ENCODE results near the gene NHSL2.
A peak's percentile ranks its signal among the peaks of the same experiment; 100 is the strongest.

Gene NHSL2

GRCh38 chrX:72129661-72130060 is 219.0 kb downstream of the NHSL2 start:
- no peak overlapping the region for H3K4me3 ChIP-seq (ENCODE audit: low read length)
- no peaks in the 10 kb centered on the region for H3K36me3 ChIP-seq (ENCODE audit: insufficient read depth, low read depth, low read length)
- peaks cover 7% of the 10 kb centered on the region for H3K4me1 ChIP-seq (ENCODE audit: insufficient read depth, low read length)
- H3K27me3 ChIP-seq (ENCODE audit: insufficient read depth, low read length), result peaks cover 66% of the 10 kb centered on the region
- no peak overlapping the region for H3K27ac ChIP-seq (ENCODE audit: low read length)
- H3K9ac ChIP-seq (ENCODE audit: low read depth, low read length), result no peak overlapping the region
- H3K9me3 ChIP-seq (ENCODE audit: insufficient read depth, low read depth, low read length), result no peaks in the 10 kb centered on the region

GRCh38 chrX:72130156-72130761 is 219.6 kb downstream of the NHSL2 start:
- H3K27ac ChIP-seq (ENCODE audit: low read length), result no peak overlapping the region
- peak overlapping the region; percentile 63; the same call in 1 of the 2 replicates for H3K4me3 ChIP-seq (ENCODE audit: low read length)
- no peak overlapping the region for H3K9ac ChIP-seq (ENCODE audit: low read depth, low read length)
- no peaks in the 10 kb centered on the region for H3K36me3 ChIP-seq (ENCODE audit: insufficient read depth, low read depth, low read length)
- H3K4me1 ChIP-seq (ENCODE audit: insufficient read depth, low read length), result peaks cover 7% of the 10 kb centered on the region
- H3K9me3 ChIP-seq (ENCODE audit: insufficient read depth, low read depth, low read length), result no peaks in the 10 kb centered on the region
- H3K27me3 ChIP-seq (ENCODE audit: insufficient read depth, low read length), result peaks cover 66% of the 10 kb centered on the region

GRCh38 chrX:72130762-72131250 is 220.2 kb downstream of the NHSL2 start:
- Histone ChIP-seq H3K9me3 (ENCODE audit: insufficient read depth, low read depth, low read length) (no peaks in the 10 kb centered on the region), H3K36me3 (ENCODE audit: insufficient read depth, low read depth, low read length) (no peaks in the 10 kb centered on the region), H3K4me1 (ENCODE audit: insufficient read depth, low read length) (peaks cover 7% of the 10 kb centered on the region), H3K27me3 (ENCODE audit: insufficient read depth, low read length) (peaks cover 66% of the 10 kb centered on the region), H3K9ac (ENCODE audit: low read depth, low read length) (no peak overlapping the region), H3K27ac (ENCODE audit: low read length) (no peak overlapping the region), H3K4me3 (ENCODE audit: low read length) (peak overlapping the region; percentile 63; the same call in 1 of the 2 replicates)

GRCh38 chrX:72131317-72132294 is 221.0 kb downstream of the NHSL2 start, which contains the start of gene RTL5:
Gene RTL5, minus strand, starts transcription at chrX:72131915.
- Histone ChIP-seq H3K9ac (ENCODE audit: low read depth, low read length) (no peak within 1 kb of the TSS), H3K27me3 (ENCODE audit: insufficient read depth, low read length) (peaks cover 66% of the 10 kb centered on the region), H3K9me3 (ENCODE audit: insufficient read depth, low read depth, low read length) (no peaks in the 10 kb centered on the region), H3K36me3 (ENCODE audit: insufficient read depth, low read depth, low read length) (no peaks in the 10 kb centered on the region), H3K4me3 (ENCODE audit: low read length) (peak within 1 kb of the TSS; percentile 63), H3K4me1 (ENCODE audit: insufficient read depth, low read length) (peaks cover 7% of the 10 kb centered on the region), H3K27ac (ENCODE audit: low read length) (no peak within 1 kb of the TSS)

- Histone ChIP-seq H3K4me1 (ENCODE audit: insufficient read depth, low read length) (peaks cover 4% of the 10 kb centered on the region; the same call in 1 of the 2 replicates), H3K4me3 (ENCODE audit: low read length) (peak overlapping the region; percentile 55; the same call in 1 of the 2 replicates), H3K27me3 (ENCODE audit: insufficient read depth, low read length) (peaks cover 59% of the 10 kb centered on the region), H3K9me3 (ENCODE audit: insufficient read depth, low read depth, low read length) (no peaks in the 10 kb centered on the region), H3K27ac (ENCODE audit: low read length) (no peak overlapping the region), H3K36me3 (ENCODE audit: insufficient read depth, low read depth, low read length) (no peaks in the 10 kb centered on the region), H3K9ac (ENCODE audit: low read depth, low read length) (no peak overlapping the region)
Observed at GRCh38 chrX:72132456-72132855, 221.8 kb downstream of the NHSL2 start.

- Histone ChIP-seq H3K27me3 (ENCODE audit: insufficient read depth, low read length) (peaks cover 45% of the 10 kb centered on the region), H3K9ac (ENCODE audit: low read depth, low read length) (no peak overlapping the region), H3K4me1 (ENCODE audit: insufficient read depth, low read length) (peaks cover 4% of the 10 kb centered on the region; the same call in 1 of the 2 replicates), H3K9me3 (ENCODE audit: insufficient read depth, low read depth, low read length) (no peaks in the 10 kb centered on the region), H3K36me3 (ENCODE audit: insufficient read depth, low read depth, low read length) (peaks cover 5% of the 10 kb centered on the region; the same call in 1 of the 2 replicates), H3K27ac (ENCODE audit: low read length) (no peak overlapping the region), H3K4me3 (ENCODE audit: low read length) (no peak overlapping the region)
Observed at GRCh38 chrX:72133851-72134546, 223.4 kb downstream of the NHSL2 start.

GRCh38 chrX:72137846-72138495 is 227.3 kb downstream of the NHSL2 start:
- Histone ChIP-seq H3K4me1 (ENCODE audit: insufficient read depth, low read length) (no peaks in the 10 kb centered on the region), H3K27ac (ENCODE audit: low read length) (no peak overlapping the region), H3K4me3 (ENCODE audit: low read length) (no peak overlapping the region), H3K36me3 (ENCODE audit: insufficient read depth, low read depth, low read length) (peaks cover 16% of the 10 kb centered on the region; the same call in 1 of the 2 replicates), H3K9me3 (ENCODE audit: insufficient read depth, low read depth, low read length) (no peaks in the 10 kb centered on the region), H3K9ac (ENCODE audit: low read depth, low read length) (no peak overlapping the region), H3K27me3 (ENCODE audit: insufficient read depth, low read length) (peaks cover 9% of the 10 kb centered on the region)

- H3K9me3 ChIP-seq (ENCODE audit: insufficient read depth, low read depth, low read length), result no peaks in the 10 kb centered on the region
- H3K27me3 ChIP-seq (ENCODE audit: insufficient read depth, low read length), result no peaks in the 10 kb centered on the region
- H3K4me1 ChIP-seq (ENCODE audit: insufficient read depth, low read length), result no peaks in the 10 kb centered on the region
- H3K4me3 ChIP-seq (ENCODE audit: low read length), result no peak overlapping the region
- H3K36me3 ChIP-seq (ENCODE audit: insufficient read depth, low read depth, low read length), result peaks cover 16% of the 10 kb centered on the region; the same call in 1 of the 2 replicates
- no peak overlapping the region for H3K9ac ChIP-seq (ENCODE audit: low read depth, low read length)
- no peak overlapping the region for H3K27ac ChIP-seq (ENCODE audit: low read length)
Observed at GRCh38 chrX:72139538-72139937, 228.9 kb downstream of the NHSL2 start.

- Histone ChIP-seq H3K27me3 (ENCODE audit: insufficient read depth, low read length) (no peaks in the 10 kb centered on the region), H3K36me3 (ENCODE audit: insufficient read depth, low read depth, low read length) (peaks cover 19% of the 10 kb centered on the region; the same call in 1 of the 2 replicates), H3K9ac (ENCODE audit: low read depth, low read length) (no peak overlapping the region), H3K9me3 (ENCODE audit: insufficient read depth, low read depth, low read length) (no peaks in the 10 kb centered on the region), H3K4me1 (ENCODE audit: insufficient read depth, low read length) (no peaks in the 10 kb centered on the region), H3K27ac (ENCODE audit: low read length) (no peak overlapping the region), H3K4me3 (ENCODE audit: low read length) (no peak overlapping the region)
Observed at GRCh38 chrX:72141372-72142004, 230.8 kb downstream of the NHSL2 start.

- no peaks in the 10 kb centered on the region for H3K9me3 ChIP-seq (ENCODE audit: insufficient read depth, low read depth, low read length)
- no peaks in the 10 kb centered on the region for H3K4me1 ChIP-seq (ENCODE audit: insufficient read depth, low read length)
- no peak overlapping the region for H3K9ac ChIP-seq (ENCODE audit: low read depth, low read length)
- H3K4me3 ChIP-seq (ENCODE audit: low read length), result no peak overlapping the region
- H3K27ac ChIP-seq (ENCODE audit: low read length), result no peak overlapping the region
- H3K36me3 ChIP-seq (ENCODE audit: insufficient read depth, low read depth, low read length), result peaks cover 19% of the 10 kb centered on the region; the same call in 1 of the 2 replicates
- no peaks in the 10 kb centered on the region for H3K27me3 ChIP-seq (ENCODE audit: insufficient read depth, low read length)
Observed at GRCh38 chrX:72142094-72142793, 231.6 kb downstream of the NHSL2 start.

Measured in iPS-20b (cell line).